K562 (cell line): ENCODE results near the gene ADAMTS14. TPM values are rescaled to one million over a fixed set of nuclear protein-coding genes. Genes with fewer than 3 reads are reported as not detected.

Experiments used
- ATAC-seq: fragments of 200-7000 bp; cut with Tn5 transposase; 3 replicates; pipeline ENCODE4 v1.9.1; 2020; ENCODE audit warnings: moderate library complexity
- BruUV-seq: library from RNA; stranded (reverse); fragments of 400-500 nt; replicated peaks from 2 replicates; lab custom pipeline; 2021; lab: Mats Ljungman, UMichigan
- CTCF ChIA-PET: fragments of 300-600 bp; formaldehyde crosslinking; extraction: SDS; loops from one replicate; lab custom pipeline; 2021; ENCODE audit warnings: low intra/inter-chr PET ratio; lab: Yijun Ruan, JAX
- POLR2A ChIA-PET: fragments of 300-600, 350-650 bp; sonication (Branson Sonifier 250); formaldehyde crosslinking; extraction: SDS; loops from one replicate; lab custom pipeline; 2021; ENCODE audit warnings: antibody characterized with exemption, inconsistent platforms; lab: Yijun Ruan, JAX
- DNase-seq, 4 experiments: peaks; one replicate each; pipeline versions ENCODE4 v3.0.0 to v3.0.0-alpha.2; 2011 to 2018; ENCODE audit warnings: low spot score in 3 of 4, mixed read lengths in 3 of 4; ENCODE audit errors: extremely low read depth in 1 of 4
- FAIRE-seq: peaks from 2 replicates; lab custom pipeline; 2011; peaks lifted over from hg19 to GRCh38; lab: Jason Lieb, UNC
- H2AFZ ChIP-seq: 2 replicates; pipeline ENCODE4 v1.6.0; 2011; ENCODE audit warnings: low read depth, low read length, control low read depth, inconsistent platforms
- H3K27ac ChIP-seq: fragments of 200-600 bp; 3 replicates; pipeline ENCODE4 v1.8.0; 2011; ENCODE audit warnings: low read depth, mild to moderate bottlenecking, control low read depth, inconsistent platforms, low read length, moderate library complexity, mixed read lengths; ENCODE audit errors: extremely low read depth
- H3K27me3 ChIP-seq, 2 experiments: fragments of 300-600 bp in 1 of 2; 2 replicates in 1 of 2; 3 replicates in 1 of 2; pipeline versions ENCODE4 v1.6.0 to v1.8.0; 2011; ENCODE audit warnings: inconsistent platforms in 2 of 2, low read length in 2 of 2, mild to moderate bottlenecking in 1 of 2, mixed read lengths in 1 of 2, moderate library complexity in 1 of 2; ENCODE audit not compliant: control insufficient read depth in 2 of 2, insufficient read depth in 2 of 2
- H3K36me3 ChIP-seq: fragments of 300-600 bp; 3 replicates; pipeline ENCODE4 v1.8.0; 2011; ENCODE audit warnings: mild to moderate bottlenecking, low read length, inconsistent platforms; ENCODE audit not compliant: control insufficient read depth, insufficient read depth
- H3K4me1 ChIP-seq, 2 experiments: fragments of 200-600 bp in 1 of 2; replicated peaks in 1 of 2; 2 replicates in 1 of 2; 3 replicates in 1 of 2; pipeline versions ENCODE4 v1.5.1 to v1.8.0; 2011; ENCODE audit warnings: inconsistent platforms in 2 of 2, low read length in 2 of 2, mild to moderate bottlenecking in 1 of 2, mixed read lengths in 1 of 2, moderate library complexity in 1 of 2; ENCODE audit not compliant: control insufficient read depth in 2 of 2, insufficient read depth in 2 of 2
- H3K4me2 ChIP-seq: 2 replicates; pipeline ENCODE4 v1.6.1; 2011; ENCODE audit warnings: low read length, control low read depth, inconsistent platforms, mixed read lengths; ENCODE audit not compliant: insufficient read depth
- H3K4me3 ChIP-seq: fragments of 200-600 bp; sonication (generic), shearing (Covaris generic); 2 replicates; pipeline ENCODE4 v1.5.1; 2016; ENCODE audit warnings: control low read depth, inconsistent platforms
- H3K79me2 ChIP-seq: fragments of 200-600 bp; 3 replicates; pipeline ENCODE4 v1.8.0; 2011; ENCODE audit warnings: low read length, inconsistent platforms; ENCODE audit not compliant: control insufficient read depth, insufficient read depth
- H3K9ac ChIP-seq, 2 experiments: 2 replicates each; pipeline versions ENCODE4 v1.6.0 to v1.6.1; 2011; ENCODE audit warnings: low read depth in 2 of 2, low read length in 2 of 2, control low read depth in 1 of 2, inconsistent platforms in 1 of 2, mild to moderate bottlenecking in 1 of 2, mixed read lengths in 1 of 2; ENCODE audit not compliant: insufficient read depth in 1 of 2
- H3K9me1 ChIP-seq: one replicate; pipeline ENCODE4 v1.6.0; 2011; ENCODE audit warnings: inconsistent platforms, mild to moderate bottlenecking, low read length, moderate library complexity; ENCODE audit not compliant: control insufficient read depth, insufficient read depth
- H3K9me3 ChIP-seq: replicated peaks from 2 replicates; pipeline ENCODE4 v1.5.1; 2011; ENCODE audit warnings: low read depth, low read length, inconsistent platforms; ENCODE audit not compliant: control insufficient read depth, insufficient read depth
- H4K20me1 ChIP-seq: replicated peaks from 2 replicates; pipeline ENCODE4 v1.6.1; 2011; ENCODE audit warnings: low read length, inconsistent platforms, mixed read lengths; ENCODE audit not compliant: control insufficient read depth, insufficient read depth
- ARID2 ChIP-seq: fragments of 450-650 bp; IDR thresholded peaks from 2 replicates; pipeline ENCODE4 v1.6.1; 2017; ENCODE audit warnings: antibody characterized with exemption, mild to moderate bottlenecking
- GABPA ChIP-seq: fragments of 200-800 bp; sonication (Bioruptor generic); conservative IDR thresholded peaks from 2 replicates; pipeline ENCODE4 v1.6.1; 2016; ENCODE audit warnings: low read depth, missing genetic modification characterization, missing compliant biosample characterization
- HDAC1 ChIP-seq, 2 experiments: fragments of 450-650 bp; IDR thresholded peaks; 2 replicates each; pipeline ENCODE4 v1.6.1; 2016 to 2017; ENCODE audit warnings: inconsistent platforms in 1 of 2, mild to moderate bottlenecking in 1 of 2, moderate library complexity in 1 of 2
- HDAC8 ChIP-seq: fragments of 450-650 bp; IDR thresholded peaks from 2 replicates; pipeline ENCODE4 v1.6.1; 2016; ENCODE audit warnings: mild to moderate bottlenecking, missing genetic modification characterization, moderate library complexity, missing compliant biosample characterization
- HNRNPH1 ChIP-seq: fragments of 200-400 bp; formaldehyde crosslinking; optimal IDR thresholded peaks from 2 replicates; pipeline ENCODE3; 2017; ENCODE audit warnings: low read depth, mild to moderate bottlenecking, low read length, moderate library complexity
- KAT7 ChIP-seq: sonication (generic); formaldehyde crosslinking; IDR thresholded peaks from 2 replicates; pipeline ENCODE4 v1.8.0; 2022; ENCODE audit warnings: missing genetic modification reagents, mild to moderate bottlenecking, borderline replicate concordance
- MLLT1 ChIP-seq, 2 experiments: fragments of 450-650 bp; IDR thresholded peaks; 2 replicates each; pipeline ENCODE4 v1.6.1; 2016
- MYBL2 ChIP-seq, 2 experiments: fragments of 450-650 bp in 1 of 2; sonication (generic) in 1 of 2; formaldehyde crosslinking in 1 of 2; IDR thresholded peaks; 2 replicates each; pipeline versions ENCODE4 v1.6.1 to v1.8.1; 2017 to 2022; ENCODE audit warnings: borderline replicate concordance in 1 of 2, inconsistent platforms in 1 of 2, low read depth in 1 of 2, mild to moderate bottlenecking in 1 of 2, missing genetic modification reagents in 1 of 2, moderate library complexity in 1 of 2
- PCBP1 ChIP-seq: fragments of 200-400 bp; formaldehyde crosslinking; IDR thresholded peaks from 2 replicates; pipeline ENCODE4 v1.6.1; 2018; ENCODE audit warnings: mild to moderate bottlenecking, low read depth, low read length; ENCODE audit not compliant: poor library complexity, severe bottlenecking
- PHB2 ChIP-seq: fragments of 450-650 bp; IDR thresholded peaks from 2 replicates; pipeline ENCODE4 v1.6.1; 2017; ENCODE audit warnings: low read depth
- RBBP5 ChIP-seq: fragments of 200-600 bp; sonication (generic); IDR thresholded peaks from 2 replicates; pipeline ENCODE4 v1.6.1; 2012; ENCODE audit warnings: borderline replicate concordance, mild to moderate bottlenecking, low read length, control low read depth, inconsistent platforms; ENCODE audit not compliant: insufficient read depth, poor library complexity, severe bottlenecking
- RBFOX2 ChIP-seq: fragments of 200-400 bp; formaldehyde crosslinking; IDR thresholded peaks from 2 replicates; pipeline ENCODE4 v1.6.1; 2017; ENCODE audit warnings: low read depth, mild to moderate bottlenecking, low read length, moderate library complexity
- RBM34 ChIP-seq: fragments of 200-400 bp; formaldehyde crosslinking; IDR thresholded peaks from 2 replicates; pipeline ENCODE4 v1.6.1; 2018; ENCODE audit warnings: low read length, borderline replicate concordance; ENCODE audit not compliant: insufficient read depth
- TGIF2 ChIP-seq: sonication (generic); formaldehyde crosslinking; IDR thresholded peaks from 2 replicates; pipeline ENCODE4 v1.8.1; 2022; ENCODE audit warnings: mild to moderate bottlenecking, missing genetic modification reagents, moderate library complexity
- WHSC1 ChIP-seq: IDR thresholded peaks from one replicate; pipeline ENCODE4 v1.6.1; 2012; ENCODE audit warnings: low read length, control low read depth, inconsistent platforms
- XRCC4 ChIP-seq: IDR thresholded peaks from one replicate; pipeline ENCODE4 v1.6.1; 2011; ENCODE audit not compliant: insufficient read depth, insufficient read length; ENCODE audit errors: extremely low read depth
- ZNF124 ChIP-seq: sonication (generic); formaldehyde crosslinking; IDR thresholded peaks from 2 replicates; pipeline ENCODE4 v1.8.1; 2022; ENCODE audit warnings: missing genetic modification reagents
- ZNF584 ChIP-seq: fragments of 200-800 bp; sonication (Bioruptor generic); IDR thresholded peaks from 2 replicates; pipeline ENCODE4 v1.6.1; 2016; ENCODE audit warnings: low read depth, mild to moderate bottlenecking, missing genetic modification characterization, missing compliant biosample characterization
- ZNF79 ChIP-seq: fragments of 250-450 bp; sonication (Bioruptor Pico); IDR thresholded peaks from 2 replicates; pipeline ENCODE4 v1.4.0; 2020; ENCODE audit warnings: low read depth, mild to moderate bottlenecking, moderate library complexity
- WGBS: fragments of 100-300 bp; shearing (Covaris generic); methylation state at CpG from one replicate; pipeline ENCODE4 v1.1.6; 2016; ENCODE audit warnings: low coverage, mixed read lengths; ENCODE audit not compliant: insufficient coverage; ENCODE audit errors: missing lambda C conversion rate; 5-methylcytosine and 5-hydroxymethylcytosine counted together
- in situ Hi-C: fragments of 300-500 bp; cut with MboI; formaldehyde crosslinking; loops from 4 replicates; pipeline ENCODE4 v1.15.0; 2018; ENCODE audit warnings: inconsistent platforms, mixed read lengths
- intact Hi-C: fragments of 100-400 bp; cut with micrococcal nuclease; formaldehyde crosslinking; loops from 2 replicates; pipeline ENCODE4 v1.14.2; 2022
- polyA plus RNA-seq, 8 experiments: library from polyadenylated mRNA; depleted of rRNA in 4 of 8; stranded (reverse) in 5 of 8; unstranded in 3 of 8; fragments of >200 nt; fragmentation: Nextera tagmentation in 2 of 8; fragmentation: Illumina TruSeq in 1 of 8; extraction: Ambion mirVana in 2 of 8; extraction: Trizol in 1 of 8; gene quantifications; 2 replicates each; pipeline versions ENCODE4 v1.2.1 to v1.2.3, GENCODE V29; 2011 to 2014; ENCODE audit warnings: inconsistent platforms in 1 of 8, missing spikeins in 1 of 8
- total RNA-seq, 7 experiments: library from RNA; depleted of rRNA in 6 of 7; stranded (reverse); fragments of >200 nt in 6 of 7; fragmentation: Illumina TruSeq in 2 of 7; extraction: Trizol in 2 of 7; gene quantifications; 2 replicates each; pipeline versions ENCODE4 v1.2.1 to v1.2.3, GENCODE V29; 2011 to 2021; ENCODE audit warnings: low replicate concordance in 1 of 7
- TF ChIP-seq, protein P1 (sequence below): fragments of 250-450 bp; sonication (Bioruptor Pico); IDR thresholded peaks from 2 replicates; pipeline ENCODE4 v1.8.0; 2021; ENCODE audit warnings: moderate library complexity, mild to moderate bottlenecking, inconsistent platforms

The ADAMTS14 gene
- total and polyA plus RNA-seq, 9 of the 15 experiments (the other 6 are each of a cell fraction or from before 2014, with no cell fraction given), result 0.04 to 37.4 (median 15.9) TPM

GRCh38 chr10:70674560-70675495 lies 2.5 kb downstream of the ADAMTS14 start:
- no peak for TF ChIP-seq PHB2
- no peak for TF ChIP-seq ZNF79 (CRISPR knock-in tag)
- TF ChIP-seq, protein P1, sequence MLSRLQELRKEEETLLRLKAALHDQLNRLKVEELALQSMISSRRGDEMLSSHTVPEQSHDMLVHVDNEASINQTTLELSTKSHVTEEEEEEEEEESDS (CRISPR knock-in tag), result no peak
- 0 out of 4 replicates have a peak, but pooled peaks of 1 of the 2 experiments have one; percentile 24 for TF ChIP-seq MLLT1 (IDR thresholded peaks at IDR 0.05)
- peak; percentile 21 for TF ChIP-seq RBBP5
- TF ChIP-seq TGIF2 (CRISPR knock-in tag), result no peak
- peak; percentile 62; the same call in 1 of the 2 replicates for TF ChIP-seq ZNF124 (CRISPR knock-in tag)
- TF ChIP-seq HNRNPH1, result no peak
- TF ChIP-seq GABPA (tag), result no peak
- TF ChIP-seq RBM34, result no peak
- TF ChIP-seq WHSC1, result peak; percentile 62
- no peak for TF ChIP-seq ARID2
- TF ChIP-seq HDAC1 (IDR thresholded peaks at IDR 0.05), result peak in 1 of 2 experiments; percentile 30; a peak in 1 of 4 replicates
- TF ChIP-seq RBFOX2, result peak; percentile 38; the same call in 1 of the 2 replicates
- TF ChIP-seq ZNF584, result 0 out of 2 replicates have a peak, but pooled peaks have one; percentile 33
- TF ChIP-seq HDAC8 (tag), result no peak
- no peak for TF ChIP-seq XRCC4
- TF ChIP-seq MYBL2 (IDR thresholded peaks at IDR 0.05; ENCODE audit: low read depth), result no peak
- peak; percentile 16; the same call in 1 of the 2 replicates for TF ChIP-seq MYBL2 (CRISPR knock-in tag; IDR thresholded peaks at IDR 0.05; ENCODE audit: borderline replicate concordance)
- TF ChIP-seq KAT7 (CRISPR knock-in tag), result no peak
- no peak for TF ChIP-seq PCBP1
- CTCF ChIA-PET, result no interaction called here

More at GRCh38 chr10:70674560-70675495, 2.5 kb downstream of the ADAMTS14 start:
- H3K4me1 ChIP-seq, result peaks cover 78 to 85% of the 10 kb centered on the region in 2 experiments
- peak overlapping the region; percentile 78 for H3K4me2 ChIP-seq
- FAIRE-seq, result no peak
- POLR2A ChIA-PET, result interaction anchor here (0.7 to 2.2 kb wide), 7 partner anchors 10 to 1060 kb away, joined by 3 to 9 read pairs (median 4); no protein-coding TSS in a partner anchor
- ATAC-seq, result no peak
- no peaks in the 10 kb centered on the region for H4K20me1 ChIP-seq
- BruUV-seq, result no TSS peak
- H3K9me1 ChIP-seq, result no peaks in the 10 kb centered on the region
- peaks cover 55% of the 10 kb centered on the region for H3K36me3 ChIP-seq
- H3K9ac ChIP-seq, result peak overlapping the region; percentile 11 to 96; a peak in 3 of 4 replicates
- H3K4me3 ChIP-seq, result no peak overlapping the region
- no peak overlapping the region for H2AFZ ChIP-seq
- H3K9me3 ChIP-seq, result no peaks in the 10 kb centered on the region
- intact Hi-C loops (no loop called here), in situ Hi-C loops (no loop called here)
- no peaks in the 10 kb centered on the region for H3K27me3 ChIP-seq
- H3K79me2 ChIP-seq, result peaks cover 86% of the 10 kb centered on the region
- 84% methylated on average over 23 of the region's 24 CpGs for WGBS
- H3K27ac ChIP-seq, result peak overlapping the region; percentile 82; the same call in 2 of the 3 replicates
- no peak for DNase-seq
